HepG2 (cell line): ENCODE measurements around the gene PIK3C2B. TPM values are rescaled to one million over a fixed set of nuclear protein-coding genes. Genes with fewer than 3 reads are reported as not detected.
A peak's percentile ranks its signal among the peaks of the same experiment; 100 is the strongest.

Source experiments
- BRD4 ChIP-seq: sonication (generic); formaldehyde crosslinking; IDR thresholded peaks from 2 replicates; pipeline ENCODE4 v1.4.0; 2020; ENCODE audit warnings: missing genetic modification reagents
- FOXK1 ChIP-seq: sonication (generic); formaldehyde crosslinking; IDR thresholded peaks from 2 replicates; pipeline ENCODE4 v1.4.0; 2020; ENCODE audit warnings: low read depth, missing genetic modification reagents, borderline replicate concordance
- GPN1 ChIP-seq: sonication (generic); formaldehyde crosslinking; IDR thresholded peaks from 2 replicates; pipeline ENCODE4 v1.5.1; 2020; ENCODE audit warnings: missing genetic modification reagents, borderline replicate concordance
- JDP2 ChIP-seq: sonication (generic); formaldehyde crosslinking; IDR thresholded peaks from 2 replicates; pipeline ENCODE4 v1.8.1; 2022; ENCODE audit warnings: missing genetic modification reagents, borderline replicate concordance
- MXD4 ChIP-seq: IDR thresholded peaks from 2 replicates; pipeline ENCODE4 v1.6.1; 2016; ENCODE audit warnings: mild to moderate bottlenecking, missing biosample characterization, missing genetic modification reagents
- NKX3-1 ChIP-seq: sonication (generic); formaldehyde crosslinking; IDR thresholded peaks from 2 replicates; pipeline ENCODE4 v1.5.0; 2020; ENCODE audit warnings: missing genetic modification reagents
- PAXIP1 ChIP-seq: sonication (generic); formaldehyde crosslinking; conservative IDR thresholded peaks from 2 replicates; pipeline ENCODE4 v1.4.0; 2020; ENCODE audit warnings: mild to moderate bottlenecking, missing genetic modification reagents, moderate library complexity
- PCBP2 ChIP-seq: fragments of 200-400 bp; formaldehyde crosslinking; optimal IDR thresholded peaks from 2 replicates; pipeline ENCODE3; 2018; ENCODE audit warnings: low read length, low read depth; ENCODE audit not compliant: poor library complexity, severe bottlenecking
- PHF20 ChIP-seq: sonication (generic); formaldehyde crosslinking; IDR thresholded peaks from 2 replicates; pipeline ENCODE4 v1.5.0; 2020; ENCODE audit warnings: mild to moderate bottlenecking, missing genetic modification reagents
- RAD51 ChIP-seq: fragments of 450-650 bp; IDR thresholded peaks from 2 replicates; pipeline ENCODE4 v1.6.1; 2016; ENCODE audit warnings: borderline replicate concordance
- SNAI1 ChIP-seq: sonication (generic); formaldehyde crosslinking; IDR thresholded peaks from 2 replicates; pipeline ENCODE4 v1.5.0; 2020; ENCODE audit warnings: mild to moderate bottlenecking, missing genetic modification reagents, borderline replicate concordance
- TARDBP ChIP-seq: sonication (generic); formaldehyde crosslinking; IDR thresholded peaks from 2 replicates; pipeline ENCODE4 v1.8.0; 2022; ENCODE audit warnings: mild to moderate bottlenecking, missing genetic modification reagents
- TCF7L2 ChIP-seq: IDR thresholded peaks from 2 replicates; pipeline ENCODE4 v1.6.1; 2011; ENCODE audit warnings: mild to moderate bottlenecking, low read depth, low read length, moderate library complexity
- ZBTB38 ChIP-seq: sonication (generic); formaldehyde crosslinking; IDR thresholded peaks from 2 replicates; pipeline ENCODE4 v1.5.1; 2020; ENCODE audit warnings: mild to moderate bottlenecking, missing genetic modification reagents
- ZNF234 ChIP-seq: sonication (generic); formaldehyde crosslinking; conservative IDR thresholded peaks from 2 replicates; pipeline ENCODE4 v1.5.1; 2020; ENCODE audit warnings: mild to moderate bottlenecking, missing genetic modification reagents
- ZNF24 ChIP-seq: fragments of 450-650 bp; IDR thresholded peaks from 2 replicates; pipeline ENCODE4 v1.6.1; 2017; ENCODE audit warnings: antibody characterized with exemption, mild to moderate bottlenecking
- ZNF317 ChIP-seq: sonication (generic); formaldehyde crosslinking; IDR thresholded peaks from 2 replicates; pipeline ENCODE4 v1.5.0; 2020; ENCODE audit warnings: mild to moderate bottlenecking, missing genetic modification reagents
- ZNF567 ChIP-seq: sonication (generic); formaldehyde crosslinking; IDR thresholded peaks from 2 replicates; pipeline ENCODE4 v1.8.1; 2023; ENCODE audit warnings: mild to moderate bottlenecking, missing genetic modification reagents, borderline replicate concordance
- ZNF598 ChIP-seq: sonication (generic); formaldehyde crosslinking; IDR thresholded peaks from 2 replicates; pipeline ENCODE4 v1.5.1; 2020; ENCODE audit warnings: mild to moderate bottlenecking, missing genetic modification reagents, borderline replicate concordance
- ZNF761 ChIP-seq: sonication (generic); formaldehyde crosslinking; conservative IDR thresholded peaks from 2 replicates; pipeline ENCODE4 v1.4.0; 2020; ENCODE audit warnings: mild to moderate bottlenecking, missing genetic modification reagents
- ZNF766 ChIP-seq: sonication (generic); formaldehyde crosslinking; IDR thresholded peaks from 2 replicates; pipeline ENCODE4 v1.5.0; 2020; ENCODE audit warnings: missing genetic modification reagents, borderline replicate concordance
- ZSCAN30 ChIP-seq: sonication (generic); formaldehyde crosslinking; IDR thresholded peaks from 2 replicates; pipeline ENCODE4 v1.5.0; 2020; ENCODE audit warnings: mild to moderate bottlenecking, missing genetic modification reagents
- polyA plus RNA-seq, 8 experiments: library from polyadenylated mRNA; depleted of rRNA in 3 of 8; stranded (reverse) in 7 of 8; unstranded in 1 of 8; fragments of >200 nt; fragmentation: Illumina TruSeq in 4 of 8; extraction: Trizol in 4 of 8; gene quantifications; 2 replicates each; pipeline versions ENCODE4 v1.2.1 to v1.2.3, GENCODE V29; 2011 to 2016; ENCODE audit warnings: low read depth in 4 of 8, missing spikeins in 1 of 8, mixed read lengths in 1 of 8; ENCODE audit not compliant: insufficient read depth in 1 of 8
- total RNA-seq, 5 experiments: library from RNA; depleted of rRNA; stranded (reverse); fragments of >200 nt; fragmentation: Illumina TruSeq; extraction: Trizol; gene quantifications; 2 replicates each; pipeline ENCODE4 v1.2.3, GENCODE V29; 2016; ENCODE audit warnings: low read depth in 1 of 5
- TF ChIP-seq, protein P1 (sequence below): sonication (generic); formaldehyde crosslinking; IDR thresholded peaks from 2 replicates; pipeline ENCODE4 v1.4.0; 2020; ENCODE audit warnings: missing genetic modification reagents, borderline replicate concordance
- TF ChIP-seq, protein P2 (sequence below): fragments of 450-650 bp; IDR thresholded peaks from 2 replicates; pipeline ENCODE4 v1.6.1; 2017

PIK3C2B gene
- total and polyA plus RNA-seq, 2 of the 13 experiments (the other 11 are each of a cell fraction or from before 2014, with no cell fraction given), result 3.4 to 4.5 TPM

- no peak for TF ChIP-seq PAXIP1 (CRISPR knock-in tag)
- TF ChIP-seq RAD51, result no peak
- peak; percentile 98 for TF ChIP-seq ZNF24
- no peak for TF ChIP-seq JDP2 (CRISPR knock-in tag)
- no peak for TF ChIP-seq ZNF761 (CRISPR knock-in tag)
- TF ChIP-seq ZSCAN30 (CRISPR knock-in tag), result no peak
- no peak for TF ChIP-seq ZNF234 (CRISPR knock-in tag)
- TF ChIP-seq ZNF598 (CRISPR knock-in tag), result no peak
- TF ChIP-seq ZNF567, result no peak
- no peak for TF ChIP-seq FOXK1 (CRISPR knock-in tag)
- TF ChIP-seq ZNF766 (CRISPR knock-in tag), result no peak
- no peak for TF ChIP-seq PCBP2
- TF ChIP-seq PHF20 (CRISPR knock-in tag), result no peak
- TF ChIP-seq, protein P1, sequence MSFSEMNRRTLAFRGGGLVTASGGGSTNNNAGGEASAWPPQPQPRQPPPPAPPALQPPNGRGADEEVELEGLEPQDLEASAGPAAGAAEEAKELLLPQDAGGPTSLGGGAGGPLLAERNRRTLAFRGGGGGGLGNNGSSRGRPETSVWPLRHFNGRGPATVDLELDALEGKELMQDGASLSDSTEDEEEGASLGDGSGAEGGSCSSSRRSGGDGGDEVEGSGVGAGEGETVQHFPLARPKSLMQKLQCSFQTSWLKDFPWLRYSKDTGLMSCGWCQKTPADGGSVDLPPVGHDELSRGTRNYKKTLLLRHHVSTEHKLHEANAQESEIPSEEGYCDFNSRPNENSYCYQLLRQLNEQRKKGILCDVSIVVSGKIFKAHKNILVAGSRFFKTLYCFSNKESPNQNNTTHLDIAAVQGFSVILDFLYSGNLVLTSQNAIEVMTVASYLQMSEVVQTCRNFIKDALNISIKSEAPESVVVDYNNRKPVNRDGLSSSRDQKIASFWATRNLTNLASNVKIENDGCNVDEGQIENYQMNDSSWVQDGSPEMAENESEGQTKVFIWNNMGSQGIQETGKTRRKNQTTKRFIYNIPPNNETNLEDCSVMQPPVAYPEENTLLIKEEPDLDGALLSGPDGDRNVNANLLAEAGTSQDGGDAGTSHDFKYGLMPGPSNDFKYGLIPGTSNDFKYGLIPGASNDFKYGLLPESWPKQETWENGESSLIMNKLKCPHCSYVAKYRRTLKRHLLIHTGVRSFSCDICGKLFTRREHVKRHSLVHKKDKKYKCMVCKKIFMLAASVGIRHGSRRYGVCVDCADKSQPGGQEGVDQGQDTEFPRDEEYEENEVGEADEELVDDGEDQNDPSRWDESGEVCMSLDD (CRISPR knock-in tag), result no peak; the same call in 1 of the 2 replicates
- TF ChIP-seq SNAI1 (CRISPR knock-in tag), result no peak
- no peak for TF ChIP-seq BRD4 (CRISPR knock-in tag)
- no peak for TF ChIP-seq NKX3-1 (CRISPR knock-in tag)
- TF ChIP-seq GPN1 (CRISPR knock-in tag), result no peak
- TF ChIP-seq ZBTB38 (CRISPR knock-in tag), result no peak
- no peak for TF ChIP-seq TCF7L2
- TF ChIP-seq, protein P2, sequence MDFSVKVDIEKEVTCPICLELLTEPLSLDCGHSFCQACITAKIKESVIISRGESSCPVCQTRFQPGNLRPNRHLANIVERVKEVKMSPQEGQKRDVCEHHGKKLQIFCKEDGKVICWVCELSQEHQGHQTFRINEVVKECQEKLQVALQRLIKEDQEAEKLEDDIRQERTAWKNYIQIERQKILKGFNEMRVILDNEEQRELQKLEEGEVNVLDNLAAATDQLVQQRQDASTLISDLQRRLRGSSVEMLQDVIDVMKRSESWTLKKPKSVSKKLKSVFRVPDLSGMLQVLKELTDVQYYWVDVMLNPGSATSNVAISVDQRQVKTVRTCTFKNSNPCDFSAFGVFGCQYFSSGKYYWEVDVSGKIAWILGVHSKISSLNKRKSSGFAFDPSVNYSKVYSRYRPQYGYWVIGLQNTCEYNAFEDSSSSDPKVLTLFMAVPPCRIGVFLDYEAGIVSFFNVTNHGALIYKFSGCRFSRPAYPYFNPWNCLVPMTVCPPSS, result no peak
- no peak for TF ChIP-seq TARDBP (CRISPR knock-in tag)
- no peak for TF ChIP-seq MXD4
- no peak for TF ChIP-seq ZNF317 (CRISPR knock-in tag)
Measured at GRCh38 chr1:204506201-204506968, 11.8 kb upstream of the PIK3C2B start (continued).
